GM12872 (cell line): ENCODE results near the gene EHD4.

Experiments used
- CTCF ChIP-seq: IDR thresholded peaks from 3 replicates; pipeline ENCODE4 v1.5.1; 2011; ENCODE audit warnings: low read depth, mild to moderate bottlenecking, low read length, moderate library complexity; ENCODE audit not compliant: insufficient read depth

Gene EHD4

GRCh38 chr15:41919201-41919820 is 53.0 kb downstream of the EHD4 start:
- TF ChIP-seq CTCF, result no peak

- TF ChIP-seq CTCF, result no peak
These were observed 53.7 kb downstream of the EHD4 start for GRCh38 chr15:41918506-41919126.

- no peak for TF ChIP-seq CTCF
These were observed 54.5 kb downstream of the EHD4 start for GRCh38 chr15:41917767-41918430.

- no peak for TF ChIP-seq CTCF
These were observed 56.9 kb downstream of the EHD4 start for GRCh38 chr15:41915255-41915994.

- no peak for TF ChIP-seq CTCF
These were observed 57.9 kb downstream of the EHD4 start for GRCh38 chr15:41914411-41914810.

- no peak for TF ChIP-seq CTCF
These were observed 59.1 kb downstream of the EHD4 start for GRCh38 chr15:41913256-41913655.

GRCh38 chr15:41911691-41912345 is 60.5 kb downstream of the EHD4 start:
- no peak for TF ChIP-seq CTCF
